Measurements from ENCODE around the gene TUBG1.
"Not testable (repeated sequence)": the region's sequence is repeated elsewhere in the genome, so short reads cannot be mapped to it uniquely, and the experiment has no call there.

- not testable (repeated sequence) for TF ChIP-seq POLR2A (IDR thresholded peaks at IDR 0.05; ENCODE audit: extremely low read depth, insufficient read length); CTCF (IDR thresholded peaks at IDR 0.05; ENCODE audit: low read depth, low read length); MYC (IDR thresholded peaks at IDR 0.05; ENCODE audit: low read depth, low read length)
Measured at GRCh38 chr17:42627032-42627764, 17.7 kb downstream of the TUBG1 start.
